Activated naive CD4-positive, alpha-beta T cell treated with Interleukin-2 at 50 U/mL for 16 hours (primary cell): ENCODE results near the gene TICAM2.

Experiments
- DNase-seq: peaks from one replicate; pipeline ENCODE4 v3.0.0-alpha.2; 2020

Gene TICAM2

DNA sequence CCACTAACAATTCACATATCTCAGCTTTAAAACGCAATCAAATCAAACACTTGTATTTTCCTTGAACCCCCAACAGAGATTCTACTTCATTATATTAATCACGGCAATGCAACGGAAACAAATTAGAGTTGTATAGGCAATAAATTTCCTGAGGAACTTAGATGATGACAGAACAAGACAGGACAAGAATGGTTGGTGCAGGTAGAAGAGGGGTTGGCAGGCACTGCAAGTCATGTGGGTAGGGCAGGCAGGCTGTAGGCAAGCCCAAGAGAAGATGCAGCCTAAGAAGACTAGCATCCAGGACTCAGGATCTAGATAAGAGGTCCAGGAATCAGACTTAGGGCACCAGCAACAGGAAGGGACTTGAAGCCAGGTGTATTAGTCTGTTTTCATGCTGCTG is 41.1 kb downstream of the TICAM2 start:
- no peak for DNase-seq

- DNase-seq = no peak
These were observed 42.8 kb downstream of the TICAM2 start for GRCh38 chr5:115559524-115559923.

GRCh38 chr5:115558388-115558956 is 43.8 kb downstream of the TICAM2 start:
- no peak for DNase-seq

DNA sequence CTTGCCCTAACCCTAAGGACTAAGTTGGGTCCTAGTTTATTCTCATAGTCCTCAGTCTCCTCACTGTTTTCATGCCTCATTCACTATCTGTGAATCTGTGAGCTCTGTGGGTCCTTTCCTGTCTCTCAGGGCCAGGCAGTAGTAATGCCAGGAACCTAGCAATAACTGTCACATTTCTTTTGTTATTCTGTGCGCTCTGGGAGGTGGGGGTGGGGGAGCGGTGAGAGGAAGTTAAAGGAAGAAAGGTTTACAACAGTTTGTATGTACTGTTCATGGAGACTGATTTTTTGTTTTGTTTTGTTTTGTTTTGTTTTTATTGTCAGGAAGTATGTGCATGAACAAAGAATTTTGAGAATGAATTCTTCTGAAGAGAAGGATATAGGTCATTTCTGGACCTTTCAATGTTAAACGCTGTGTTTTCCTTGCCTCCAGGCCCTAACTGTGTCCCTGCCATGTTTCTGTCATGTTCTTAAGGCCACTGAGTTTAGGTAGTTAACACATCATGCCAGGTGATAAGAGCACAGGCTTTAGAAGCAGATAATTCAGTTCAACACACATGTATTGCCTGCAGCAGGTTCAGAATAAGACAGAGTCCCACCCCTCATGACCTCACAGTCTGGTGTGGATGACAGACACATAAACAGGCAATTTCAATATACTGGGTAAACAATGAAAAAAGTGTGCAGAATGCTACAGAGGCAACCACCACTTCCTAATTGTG is 44.5 kb downstream of the TICAM2 start:
- no peak for DNase-seq

GRCh38 chr5:115556276-115556675 is 46.0 kb downstream of the TICAM2 start:
- no peak for DNase-seq

DNA sequence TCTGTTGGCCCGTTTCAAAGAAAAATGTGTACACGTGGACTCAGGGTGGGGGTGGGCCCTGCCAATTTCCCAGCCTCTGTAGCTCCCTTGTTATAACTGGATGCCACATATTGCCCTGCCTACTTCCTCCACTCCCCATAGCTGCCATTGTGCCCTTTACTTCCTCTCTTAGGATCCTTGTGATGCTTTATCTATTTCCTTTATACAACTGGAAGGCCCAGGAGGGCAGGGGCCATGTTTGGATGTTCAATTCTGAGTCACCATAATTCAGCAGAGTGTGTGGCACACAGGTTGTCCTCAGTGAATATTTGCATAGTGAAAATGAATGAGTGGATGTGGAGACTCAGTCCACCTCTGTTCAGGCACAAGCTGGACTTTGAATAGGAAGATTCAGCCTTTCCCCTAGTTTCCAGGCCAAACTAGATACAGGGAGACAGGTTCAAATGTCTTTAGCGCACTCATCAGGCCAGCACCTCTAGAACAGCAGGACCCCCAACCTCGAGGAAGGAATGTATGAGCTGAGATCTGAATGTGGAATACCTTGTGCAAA is 47.1 kb downstream of the TICAM2 start:
- DNase-seq = no peak

GRCh38 chr5:115553082-115553481 is 49.2 kb downstream of the TICAM2 start:
- DNase-seq = no peak

- DNase-seq = no peak
These were observed 50.9 kb downstream of the TICAM2 start for GRCh38 chr5:115551415-115551814.

DNA sequence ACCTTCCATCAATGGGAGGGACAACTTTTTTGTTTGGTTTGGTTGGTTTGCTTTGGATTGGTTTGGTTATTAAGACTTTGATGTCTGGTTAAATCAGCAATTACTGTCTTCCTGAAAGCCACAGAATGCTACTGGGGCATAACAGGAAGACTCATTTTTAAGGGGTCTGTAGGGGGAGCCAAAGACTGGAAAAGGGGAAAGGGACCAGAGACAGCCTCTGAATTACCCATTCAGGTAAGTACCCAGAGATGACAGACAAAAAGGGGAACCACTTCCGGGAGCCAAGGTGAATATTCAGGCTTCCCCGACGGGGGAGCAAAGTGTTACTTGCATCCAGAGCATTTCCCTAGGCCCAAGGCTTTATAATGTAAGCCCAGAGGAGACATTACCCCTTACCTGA is 53.1 kb downstream of the TICAM2 start:
- no peak for DNase-seq

- no peak for DNase-seq
These were observed 53.6 kb downstream of the TICAM2 start for GRCh38 chr5:115548683-115549082.

DNA sequence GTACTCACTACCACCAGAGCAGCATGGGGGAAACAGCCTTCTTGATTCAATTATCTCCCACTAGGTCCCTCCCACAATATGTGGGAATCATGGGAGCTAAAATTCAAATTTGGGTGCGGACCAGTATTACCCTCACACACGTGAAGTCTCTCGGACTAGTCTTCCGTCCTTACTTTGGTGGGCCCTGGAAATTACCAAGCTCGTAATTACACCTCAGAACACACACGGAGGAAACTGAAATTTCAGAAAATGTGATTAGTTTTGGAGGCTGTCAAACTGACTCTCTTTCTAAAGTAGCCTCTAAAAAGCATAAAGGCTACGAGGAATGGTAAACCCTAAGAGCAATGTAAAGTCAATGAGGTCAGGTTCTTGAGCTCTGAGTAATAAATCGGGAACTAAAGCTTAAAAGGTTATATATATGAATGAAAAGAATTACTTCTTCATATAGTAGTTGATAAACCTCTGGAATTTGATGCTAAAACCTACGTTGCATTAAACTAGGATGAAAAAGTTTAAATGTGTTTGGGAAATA is 56.9 kb downstream of the TICAM2 start:
- DNase-seq = no peak

DNA sequence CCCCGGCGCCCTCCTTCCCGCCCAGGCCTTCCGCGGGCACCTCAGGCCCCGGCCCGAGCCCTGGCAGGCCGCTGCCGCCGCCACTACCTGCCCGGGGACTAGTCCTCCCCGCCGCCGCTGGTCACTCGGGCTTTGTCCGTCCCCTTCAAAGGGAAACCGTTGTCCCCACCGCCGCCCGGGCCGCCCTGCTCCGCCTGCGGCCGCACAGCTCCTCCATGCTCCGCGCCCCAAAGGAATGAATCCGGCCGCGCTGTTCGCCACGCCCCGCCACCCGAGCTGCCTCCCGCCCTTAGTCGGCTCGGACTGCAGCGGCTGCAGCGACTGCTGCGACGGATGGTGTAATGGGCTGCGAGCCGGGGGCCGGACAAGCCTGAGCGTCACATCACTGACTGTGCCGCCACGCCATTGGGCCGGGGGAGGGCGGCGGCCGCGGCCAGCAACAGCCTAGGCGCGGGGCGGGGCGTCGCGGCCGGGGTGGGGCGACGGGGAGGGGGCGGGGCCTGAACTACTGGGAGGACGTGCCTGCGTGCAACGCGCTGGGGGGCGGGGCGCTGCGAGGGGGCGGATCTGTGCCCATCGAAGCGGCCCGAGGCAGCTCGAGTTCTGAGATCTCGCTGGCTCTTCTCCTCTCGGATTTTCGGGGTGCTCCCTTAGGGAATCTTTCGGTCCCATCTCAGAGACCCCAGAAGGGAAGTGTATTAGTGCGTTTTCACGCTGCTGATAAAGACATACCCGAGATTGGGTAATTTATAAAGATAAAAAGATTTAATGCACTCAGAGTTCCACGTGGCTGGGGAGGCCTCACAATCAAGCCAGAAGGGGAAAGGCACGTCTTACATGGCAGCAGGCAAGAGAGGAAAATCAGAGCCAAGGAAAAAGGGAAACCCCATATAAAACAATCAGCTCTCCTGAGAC is 57.6 kb downstream of the TICAM2 start, which contains the start of gene FEM1C:
Gene FEM1C, minus strand, starts transcription at position 340 of the 915 bp plus-strand sequence. CDS start 1,282 bp downstream, outside the sequence.
- DNase-seq = peak; percentile 97

- DNase-seq = peak; percentile 61
These were observed 58.2 kb downstream of the TICAM2 start for GRCh38 chr5:115544043-115544435.

DNA sequence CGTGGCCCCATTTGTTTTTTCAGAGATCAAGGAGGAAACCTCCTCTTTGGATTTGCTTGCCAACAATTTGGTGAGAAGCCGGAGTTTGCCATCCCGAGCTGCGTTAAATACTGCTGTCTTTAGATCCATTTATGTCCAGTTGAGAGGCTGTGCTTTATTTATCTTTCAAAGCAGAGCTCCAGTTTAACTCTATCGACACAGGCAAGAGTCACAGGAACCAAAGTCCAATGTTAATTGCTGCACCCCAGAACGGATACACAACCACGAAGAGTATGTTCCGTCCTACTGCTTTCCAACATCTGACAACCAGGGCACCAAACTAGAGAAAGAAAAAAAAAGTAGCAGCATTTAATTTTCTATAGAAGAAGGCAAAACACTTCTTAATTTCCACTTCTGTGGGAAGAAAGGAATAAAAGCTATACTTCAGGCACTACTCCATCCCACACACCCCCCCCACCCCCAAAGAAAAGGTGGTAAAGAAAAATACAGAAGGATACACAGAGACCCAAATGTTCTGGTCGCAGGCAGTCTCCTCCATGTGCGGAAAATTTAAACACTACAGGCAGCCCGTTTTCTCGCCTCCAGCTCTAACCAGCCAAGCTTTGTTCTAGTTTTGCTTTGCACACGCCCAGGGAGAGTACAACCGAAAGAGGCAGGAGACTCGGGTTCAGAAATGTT is 58.8 kb downstream of the TICAM2 start:
- no peak for DNase-seq

- DNase-seq = no peak
These were observed 59.5 kb downstream of the TICAM2 start for GRCh38 chr5:115542651-115543364.

GRCh38 chr5:115542086-115542485 is 60.2 kb downstream of the TICAM2 start:
- DNase-seq = no peak

DNA sequence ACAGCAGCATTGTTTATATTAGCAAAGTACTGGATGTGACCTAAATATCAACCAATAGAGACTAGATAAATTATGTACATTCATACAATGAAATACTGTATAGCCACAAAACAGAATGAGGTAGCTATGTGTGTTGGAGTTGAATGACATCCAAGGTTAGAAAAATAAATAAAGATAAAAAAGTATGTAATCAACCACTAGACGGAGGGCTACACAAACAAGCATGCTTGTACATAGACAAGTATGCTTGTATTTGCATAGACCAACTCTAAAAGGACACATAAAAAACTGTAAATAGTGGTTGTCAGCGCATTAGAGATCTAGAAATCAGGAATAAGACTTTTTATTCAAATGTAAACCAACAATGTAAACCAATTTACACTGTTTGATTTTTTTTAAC is 60.7 kb downstream of the TICAM2 start:
- DNase-seq = no peak

DNA sequence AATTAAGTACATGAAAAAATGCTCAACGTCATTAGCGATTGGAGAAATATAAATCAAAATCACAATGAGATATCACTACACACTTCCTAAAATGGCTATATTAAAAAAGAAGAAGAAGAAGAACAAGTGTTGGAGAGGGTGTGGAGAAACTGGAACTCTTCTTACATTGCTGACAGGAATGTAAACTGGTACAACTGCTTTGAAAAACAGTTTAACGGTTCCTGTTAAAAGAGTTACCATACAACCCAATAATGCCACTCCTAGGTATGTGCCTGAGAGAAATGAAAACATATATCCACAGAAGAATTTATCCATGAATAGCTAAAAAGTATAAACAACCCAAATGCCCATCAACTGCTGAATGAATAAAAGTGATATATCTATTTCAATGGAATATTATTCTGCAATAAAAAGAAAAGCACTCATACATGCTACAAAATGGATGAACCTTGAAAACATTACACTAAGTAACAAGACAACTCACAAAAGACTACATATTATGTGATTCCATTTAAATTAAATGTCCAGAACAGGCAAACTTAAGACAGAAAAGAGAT is 66.7 kb downstream of the TICAM2 start:
- DNase-seq = no peak

GRCh38 chr5:115532517-115532916 is 69.8 kb downstream of the TICAM2 start:
- DNase-seq = no peak

- no peak for DNase-seq
These were observed 70.4 kb downstream of the TICAM2 start for GRCh38 chr5:115531787-115532367.

- no peak for DNase-seq
These were observed 70.9 kb downstream of the TICAM2 start for GRCh38 chr5:115531380-115531779.
